ENCODE measurements around the gene KRT20. TPM values are rescaled to one million over a fixed set of nuclear protein-coding genes. Genes with fewer than 3 reads are reported as not detected.

The KRT20 gene, protein sequence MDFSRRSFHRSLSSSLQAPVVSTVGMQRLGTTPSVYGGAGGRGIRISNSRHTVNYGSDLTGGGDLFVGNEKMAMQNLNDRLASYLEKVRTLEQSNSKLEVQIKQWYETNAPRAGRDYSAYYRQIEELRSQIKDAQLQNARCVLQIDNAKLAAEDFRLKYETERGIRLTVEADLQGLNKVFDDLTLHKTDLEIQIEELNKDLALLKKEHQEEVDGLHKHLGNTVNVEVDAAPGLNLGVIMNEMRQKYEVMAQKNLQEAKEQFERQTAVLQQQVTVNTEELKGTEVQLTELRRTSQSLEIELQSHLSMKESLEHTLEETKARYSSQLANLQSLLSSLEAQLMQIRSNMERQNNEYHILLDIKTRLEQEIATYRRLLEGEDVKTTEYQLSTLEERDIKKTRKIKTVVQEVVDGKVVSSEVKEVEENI
- total RNA-seq, result not detected

DNA sequence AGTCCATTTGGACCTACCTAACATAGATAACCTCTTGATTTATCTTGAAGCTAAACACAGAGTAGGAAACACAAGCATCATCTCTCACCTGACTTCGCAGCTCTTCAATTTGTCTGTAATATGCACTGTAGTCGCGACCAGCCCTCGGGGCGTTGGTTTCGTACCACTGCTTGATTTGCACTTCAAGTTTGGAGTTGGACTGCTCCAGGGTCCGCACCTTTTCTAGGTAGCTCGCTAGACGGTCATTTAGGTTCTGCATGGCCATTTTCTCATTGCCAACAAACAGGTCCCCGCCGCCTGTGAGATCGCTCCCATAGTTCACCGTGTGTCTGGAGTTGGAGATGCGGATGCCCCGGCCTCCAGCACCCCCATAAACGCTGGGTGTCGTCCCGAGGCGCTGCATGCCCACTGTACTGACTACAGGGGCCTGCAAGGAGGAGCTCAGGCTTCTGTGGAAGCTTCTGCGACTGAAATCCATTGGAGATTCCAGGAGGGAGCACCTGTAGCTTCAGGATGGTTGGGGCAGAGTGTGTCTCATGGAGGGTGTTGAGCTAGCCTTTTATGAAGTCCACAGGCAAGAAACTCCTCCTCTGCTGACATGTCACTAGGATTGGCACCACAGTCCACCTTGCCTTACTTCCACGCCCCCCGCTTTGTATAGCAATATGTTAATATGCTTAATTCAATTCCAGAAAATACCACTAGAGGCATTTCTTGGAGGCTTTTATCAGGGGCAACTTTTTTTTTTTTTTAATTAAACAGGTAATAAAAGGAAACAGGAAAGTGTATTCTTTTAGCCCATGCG is at the start of gene KRT20:
Gene KRT20 (minus strand): TSS at position 535 of the 805 bp plus-strand sequence. CDS start 57 bp downstream, at position 478.
- no peaks in the 10 kb centered on the region for H3K36me3 ChIP-seq
- intact Hi-C loops (cut with DNase I), result no loop called here
- no peak for DNase-seq
- 85 to 86% methylated on average over 12 to 20 of the region's 23 CpGs for WGBS, 2 donors
- peaks cover 0 to 11% (median 0%) of the 10 kb centered on the region in 3 donors for H3K4me1 ChIP-seq
- H3K27ac ChIP-seq, result no peak within 1 kb of the TSS
- no peaks in the 10 kb centered on the region for H3K9me3 ChIP-seq
- no peak within 1 kb of the TSS for H3K4me3 ChIP-seq
- H3K27me3 ChIP-seq, result peaks cover 0 to 42% (median 0%) of the 10 kb centered on the region in 4 donors
- no peak for TF ChIP-seq POLR2A (IDR thresholded peaks at IDR 0.05)
- TF ChIP-seq, protein P1, sequence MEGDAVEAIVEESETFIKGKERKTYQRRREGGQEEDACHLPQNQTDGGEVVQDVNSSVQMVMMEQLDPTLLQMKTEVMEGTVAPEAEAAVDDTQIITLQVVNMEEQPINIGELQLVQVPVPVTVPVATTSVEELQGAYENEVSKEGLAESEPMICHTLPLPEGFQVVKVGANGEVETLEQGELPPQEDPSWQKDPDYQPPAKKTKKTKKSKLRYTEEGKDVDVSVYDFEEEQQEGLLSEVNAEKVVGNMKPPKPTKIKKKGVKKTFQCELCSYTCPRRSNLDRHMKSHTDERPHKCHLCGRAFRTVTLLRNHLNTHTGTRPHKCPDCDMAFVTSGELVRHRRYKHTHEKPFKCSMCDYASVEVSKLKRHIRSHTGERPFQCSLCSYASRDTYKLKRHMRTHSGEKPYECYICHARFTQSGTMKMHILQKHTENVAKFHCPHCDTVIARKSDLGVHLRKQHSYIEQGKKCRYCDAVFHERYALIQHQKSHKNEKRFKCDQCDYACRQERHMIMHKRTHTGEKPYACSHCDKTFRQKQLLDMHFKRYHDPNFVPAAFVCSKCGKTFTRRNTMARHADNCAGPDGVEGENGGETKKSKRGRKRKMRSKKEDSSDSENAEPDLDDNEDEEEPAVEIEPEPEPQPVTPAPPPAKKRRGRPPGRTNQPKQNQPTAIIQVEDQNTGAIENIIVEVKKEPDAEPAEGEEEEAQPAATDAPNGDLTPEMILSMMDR (IDR thresholded peaks at IDR 0.05), result no peak

DNA sequence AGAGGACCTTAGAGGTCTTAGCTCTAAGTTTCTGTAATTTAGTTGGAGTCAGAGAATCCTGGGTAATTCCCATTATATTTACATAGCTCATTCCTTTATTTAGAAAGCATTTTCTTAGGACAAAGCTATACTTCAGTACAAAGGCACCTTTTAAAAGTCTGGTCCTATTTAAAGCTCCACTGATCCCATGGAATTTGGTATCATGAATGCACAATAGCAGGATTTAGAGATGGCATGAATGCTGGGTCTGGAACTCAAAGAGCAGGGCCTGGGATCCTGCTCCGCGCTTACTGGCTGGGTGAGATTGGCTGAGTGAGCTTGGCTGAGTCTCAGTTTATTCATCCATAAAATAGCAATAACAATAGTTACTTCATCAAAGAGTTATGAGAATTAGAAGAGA is 47.6 kb upstream of the KRT20 start:
- TF ChIP-seq POLR2A (IDR thresholded peaks at IDR 0.05), result no peak
- TF ChIP-seq, protein P1 (IDR thresholded peaks at IDR 0.05), result no peak
- Histone ChIP-seq H3K27me3 (no peaks in the 10 kb centered on the region), H3K36me3 (no peaks in the 10 kb centered on the region), H3K9me3 (no peaks in the 10 kb centered on the region), H3K27ac (no peak overlapping the region), H3K4me3 (no peak overlapping the region), H3K4me1 (peaks cover 0 to 27% (median 0%) of the 10 kb centered on the region in 3 donors)
- 26 to 59% methylated on average over 2 of the region's 2 CpGs for WGBS, 2 donors
- DNase-seq, result no peak
- intact Hi-C loops (cut with DNase I), result no loop called here

DNA sequence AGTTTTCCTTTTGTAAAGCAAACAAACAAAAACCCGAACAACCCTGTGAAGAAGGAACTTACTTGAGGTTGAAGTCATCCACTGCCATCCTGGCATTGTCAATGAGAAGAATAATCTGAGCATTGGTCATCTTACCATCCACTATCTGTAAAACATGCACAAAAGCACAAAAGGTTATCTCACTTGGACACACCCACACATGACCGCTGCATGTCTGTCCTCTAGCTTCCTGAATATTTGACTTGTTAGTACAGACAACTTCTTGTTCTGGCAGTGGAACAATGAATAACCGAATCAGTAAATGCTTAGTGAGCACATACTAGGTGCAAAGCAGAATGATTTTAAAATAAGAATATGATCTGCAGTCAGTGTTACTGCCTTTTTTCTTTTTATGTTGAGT is 46.3 kb upstream of the KRT20 start:
- intact Hi-C loops (cut with DNase I), result no loop called here
- no peaks in the 10 kb centered on the region for H3K36me3 ChIP-seq
- 29 to 50% methylated on average over 3 of the region's 3 CpGs for WGBS, 2 donors
- H3K9me3 ChIP-seq, result no peaks in the 10 kb centered on the region
- no peak overlapping the region for H3K27ac ChIP-seq
- no peak for DNase-seq
- peaks cover 0 to 7% (median 0%) of the 10 kb centered on the region in 4 donors for H3K27me3 ChIP-seq
- H3K4me3 ChIP-seq, result no peak overlapping the region
- peaks cover 0 to 15% (median 0%) of the 10 kb centered on the region in 3 donors for H3K4me1 ChIP-seq
- TF ChIP-seq, protein P1 (IDR thresholded peaks at IDR 0.05), result no peak
- no peak for TF ChIP-seq POLR2A (IDR thresholded peaks at IDR 0.05)

DNA sequence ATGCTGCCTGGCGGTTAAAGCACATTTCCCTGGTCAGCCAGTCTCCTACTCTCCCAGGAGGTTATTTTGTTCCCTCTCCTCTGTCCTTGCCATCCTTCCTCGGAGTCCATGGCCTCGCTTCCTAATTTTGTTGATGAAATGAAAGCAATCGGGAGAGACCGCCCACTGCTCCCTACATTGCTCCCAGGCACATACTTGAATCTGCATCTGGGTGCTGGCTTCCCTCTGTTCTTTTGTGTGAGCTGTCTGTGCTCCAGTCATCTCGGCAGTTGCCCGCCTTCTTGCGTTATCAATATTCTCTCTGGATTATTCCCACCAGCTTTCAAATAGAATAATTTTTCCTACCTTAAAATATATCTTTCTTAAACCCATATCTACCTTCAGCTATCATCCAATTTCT is 41.3 kb upstream of the KRT20 start:
- peaks cover 0 to 13% (median 5%) of the 10 kb centered on the region in 3 donors for H3K4me1 ChIP-seq
- no peak overlapping the region for H3K4me3 ChIP-seq
- TF ChIP-seq, protein P1 (IDR thresholded peaks at IDR 0.05), result no peak
- no peak for TF ChIP-seq POLR2A (IDR thresholded peaks at IDR 0.05)
- no peaks in the 10 kb centered on the region for H3K36me3 ChIP-seq
- H3K27me3 ChIP-seq, result peaks cover 0 to 21% (median 0%) of the 10 kb centered on the region in 4 donors
- intact Hi-C loops (cut with DNase I), result no loop called here
- no peak overlapping the region for H3K27ac ChIP-seq
- no peak for DNase-seq
- WGBS, 2 donors, result 81 to 86% methylated on average over 8 of the region's 8 CpGs
- H3K9me3 ChIP-seq, result no peaks in the 10 kb centered on the region

DNA sequence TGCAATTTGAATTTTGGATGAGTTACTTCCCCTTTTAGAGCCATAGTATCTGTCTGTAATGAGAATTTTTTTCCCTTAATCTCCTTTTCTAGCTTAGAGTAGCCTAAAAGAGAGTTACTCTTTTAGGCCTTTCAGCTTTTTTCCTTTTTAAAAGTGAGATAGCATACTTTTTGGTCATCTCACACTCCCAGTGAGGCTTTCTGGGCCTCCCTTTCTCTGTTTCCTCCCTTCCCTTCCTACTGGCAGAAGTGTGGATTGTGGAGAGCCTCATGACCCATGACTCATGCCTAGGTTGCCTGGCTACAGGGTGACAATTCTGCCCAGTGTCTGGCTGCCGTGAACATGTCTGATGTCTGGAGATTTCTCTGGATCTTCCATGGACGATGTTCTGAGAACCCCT is 37.2 kb upstream of the KRT20 start:
- intact Hi-C loops (cut with DNase I), result no loop called here
- Histone ChIP-seq H3K36me3 (no peaks in the 10 kb centered on the region), H3K4me1 (peaks cover 0 to 11% (median 5%) of the 10 kb centered on the region in 3 donors), H3K27ac (peak overlapping the region in 1 of 4 donors; percentile 40), H3K9me3 (no peaks in the 10 kb centered on the region), H3K4me3 (no peak overlapping the region), H3K27me3 (peaks cover 0 to 21% (median 0%) of the 10 kb centered on the region in 4 donors)
- TF ChIP-seq, protein P1 (IDR thresholded peaks at IDR 0.05), result no peak
- TF ChIP-seq POLR2A (IDR thresholded peaks at IDR 0.05), result no peak
- no peak for DNase-seq
- 30 to 38% methylated on average over 2 of the region's 2 CpGs for WGBS, 2 donors
